Measurements from ENCODE around the gene RHEB. TPM values are rescaled to one million over a fixed set of nuclear protein-coding genes. Genes with fewer than 3 reads are reported as not detected.

The RHEB gene
- total and polyA plus RNA-seq, 2 donors (not counting 1 experiment from before 2014, with no cell fraction given) = 9.3 to 40.3 TPM

DNA sequence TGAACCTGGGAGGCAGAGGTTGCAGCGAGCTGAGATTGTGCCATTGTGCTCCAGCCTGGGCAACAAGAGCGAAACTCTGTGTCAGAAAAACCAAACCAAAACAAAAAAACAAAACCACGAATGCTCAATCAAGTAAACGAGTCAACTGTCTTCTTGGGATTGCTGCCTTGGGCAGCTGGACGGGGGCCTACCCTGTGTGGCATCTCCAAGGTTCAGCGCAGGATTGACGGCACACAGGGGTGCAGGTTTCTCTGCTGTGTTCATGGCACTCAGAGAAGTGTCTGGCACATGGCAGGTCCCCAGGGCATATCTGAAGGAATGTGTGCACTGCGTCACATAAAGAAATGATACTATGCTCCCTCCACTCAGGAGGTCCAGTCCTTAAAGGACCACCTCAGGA is 54.5 kb downstream of the RHEB start:
- TF ChIP-seq EZH2 (IDR thresholded peaks at IDR 0.05; ENCODE audit: borderline replicate concordance, insufficient read depth, low read depth, low read length, poor library complexity, severe bottlenecking) = no peak
- TF ChIP-seq, protein P1, sequence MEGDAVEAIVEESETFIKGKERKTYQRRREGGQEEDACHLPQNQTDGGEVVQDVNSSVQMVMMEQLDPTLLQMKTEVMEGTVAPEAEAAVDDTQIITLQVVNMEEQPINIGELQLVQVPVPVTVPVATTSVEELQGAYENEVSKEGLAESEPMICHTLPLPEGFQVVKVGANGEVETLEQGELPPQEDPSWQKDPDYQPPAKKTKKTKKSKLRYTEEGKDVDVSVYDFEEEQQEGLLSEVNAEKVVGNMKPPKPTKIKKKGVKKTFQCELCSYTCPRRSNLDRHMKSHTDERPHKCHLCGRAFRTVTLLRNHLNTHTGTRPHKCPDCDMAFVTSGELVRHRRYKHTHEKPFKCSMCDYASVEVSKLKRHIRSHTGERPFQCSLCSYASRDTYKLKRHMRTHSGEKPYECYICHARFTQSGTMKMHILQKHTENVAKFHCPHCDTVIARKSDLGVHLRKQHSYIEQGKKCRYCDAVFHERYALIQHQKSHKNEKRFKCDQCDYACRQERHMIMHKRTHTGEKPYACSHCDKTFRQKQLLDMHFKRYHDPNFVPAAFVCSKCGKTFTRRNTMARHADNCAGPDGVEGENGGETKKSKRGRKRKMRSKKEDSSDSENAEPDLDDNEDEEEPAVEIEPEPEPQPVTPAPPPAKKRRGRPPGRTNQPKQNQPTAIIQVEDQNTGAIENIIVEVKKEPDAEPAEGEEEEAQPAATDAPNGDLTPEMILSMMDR (IDR thresholded peaks at IDR 0.05) = no peak
- Histone ChIP-seq H3K27me3 (replicated peaks in 1 of 4; ENCODE audit: control extremely low read depth in 1 of 4, control insufficient read depth in 3 of 4, insufficient read depth in 4 of 4, low read length in 3 of 4) (peaks cover 0 to 4% (median 0%) of the 10 kb centered on the region in 4 experiments), H3K4me3 (ENCODE audit: control extremely low read depth in 1 of 5, extremely low read depth in 1 of 5, insufficient read depth in 1 of 5, low read depth in 2 of 5, low read length in 4 of 5) (no peak overlapping the region), H4K20me1 (ENCODE audit: control insufficient read depth, insufficient read depth, low read length, poor library complexity, severe bottlenecking) (peaks cover 10% of the 10 kb centered on the region), H3K4me1 (ENCODE audit: control insufficient read depth in 2 of 2, insufficient read depth in 2 of 2, low read length in 2 of 2) (no peaks in the 10 kb centered on the region), H3K27ac (ENCODE audit: low read length in 2 of 2) (no peak overlapping the region), H3K4me2 (replicated peaks; ENCODE audit: low read depth, low read length, poor library complexity, severe bottlenecking) (no peak overlapping the region), H3K9me3 (ENCODE audit: control extremely low read depth in 1 of 3, control insufficient read depth in 2 of 3, insufficient read depth in 1 of 3, low read length in 2 of 3) (peaks cover 0 to 38% (median 26%) of the 10 kb centered on the region in 3 donors), H3K79me2 (ENCODE audit: control insufficient read depth, insufficient read depth, low read length) (no peaks in the 10 kb centered on the region), H3K36me3 (replicated peaks in 1 of 2; ENCODE audit: control extremely low read depth in 1 of 2, control insufficient read depth in 1 of 2, extremely low read depth in 1 of 2, insufficient read depth in 2 of 2, low read length in 1 of 2) (peaks cover 0 to 42% of the 10 kb centered on the region in 2 experiments), H2AFZ (ENCODE audit: insufficient read depth, low read depth, low read length, poor library complexity, severe bottlenecking) (no peak overlapping the region), H3K9ac (ENCODE audit: low read length) (no peak overlapping the region)
- intact Hi-C loops (cut with micrococcal nuclease) = no loop called here
- ATAC-seq (ENCODE audit: low read depth) = no peak
- Mint-ChIP-seq H3K9me3 (ENCODE audit: insufficient read depth) (peaks cover 14% of the 10 kb centered on the region), H3K4me1 (no peaks in the 10 kb centered on the region), H3K4me3 (no peak overlapping the region), H3K27me3 (no peaks in the 10 kb centered on the region), H3K27ac (no peak overlapping the region)
- CTCF ChIA-PET = interaction anchor here (1.2 kb wide), 1 partner anchor 14 kb away, joined by 3 read pairs; no protein-coding TSS in a partner anchor
- POLR2A ChIA-PET = no interaction called here
- 96% methylated on average over 8 of the region's 8 CpGs for WGBS (ENCODE audit: insufficient coverage)
- DNase-seq = no peak

DNA sequence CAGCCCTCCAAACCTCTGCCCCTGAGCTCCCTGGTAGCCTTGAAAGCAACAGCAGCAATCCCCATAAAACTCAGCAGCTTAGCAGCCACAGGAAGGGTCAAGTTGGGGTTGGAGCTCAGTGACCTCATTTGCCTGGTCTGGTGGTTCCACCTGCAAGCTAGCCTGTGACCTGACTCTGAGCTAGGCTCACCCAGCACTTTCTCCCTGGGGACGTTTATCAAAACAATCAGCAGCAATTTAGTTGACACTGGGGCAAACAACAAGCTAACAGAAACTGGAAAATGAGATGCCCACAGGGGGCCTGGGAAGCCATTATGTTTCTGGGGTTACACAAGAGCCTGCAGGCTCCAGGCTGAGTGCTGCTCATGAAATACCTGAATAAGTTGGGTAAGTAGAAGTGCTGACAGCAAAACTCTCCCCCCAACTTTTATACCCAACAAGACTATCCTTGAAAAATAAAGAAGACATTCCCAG is 57.4 kb downstream of the RHEB start:
- Histone ChIP-seq H3K79me2 (ENCODE audit: control insufficient read depth, insufficient read depth, low read length) (no peaks in the 10 kb centered on the region), H4K20me1 (ENCODE audit: control insufficient read depth, insufficient read depth, low read length, poor library complexity, severe bottlenecking) (no peaks in the 10 kb centered on the region), H3K4me2 (replicated peaks; ENCODE audit: low read depth, low read length, poor library complexity, severe bottlenecking) (no peak overlapping the region), H3K4me3 (ENCODE audit: control extremely low read depth in 1 of 5, extremely low read depth in 1 of 5, insufficient read depth in 1 of 5, low read depth in 2 of 5, low read length in 4 of 5) (no peak overlapping the region), H3K36me3 (replicated peaks in 1 of 2; ENCODE audit: control extremely low read depth in 1 of 2, control insufficient read depth in 1 of 2, extremely low read depth in 1 of 2, insufficient read depth in 2 of 2, low read length in 1 of 2) (peaks cover 0 to 16% of the 10 kb centered on the region in 2 experiments), H3K27me3 (replicated peaks in 1 of 4; ENCODE audit: control extremely low read depth in 1 of 4, control insufficient read depth in 3 of 4, insufficient read depth in 4 of 4, low read length in 3 of 4) (peaks cover 0 to 8% (median 0%) of the 10 kb centered on the region in 4 experiments), H3K4me1 (ENCODE audit: control insufficient read depth in 2 of 2, insufficient read depth in 2 of 2, low read length in 2 of 2) (no peaks in the 10 kb centered on the region), H2AFZ (ENCODE audit: insufficient read depth, low read depth, low read length, poor library complexity, severe bottlenecking) (no peak overlapping the region), H3K9ac (ENCODE audit: low read length) (no peak overlapping the region), H3K27ac (ENCODE audit: low read length in 2 of 2) (no peak overlapping the region), H3K9me3 (ENCODE audit: control extremely low read depth in 1 of 3, control insufficient read depth in 2 of 3, insufficient read depth in 1 of 3, low read length in 2 of 3) (peaks cover 0 to 45% (median 26%) of the 10 kb centered on the region in 3 donors)
- Mint-ChIP-seq H3K27ac (no peak overlapping the region), H3K9me3 (ENCODE audit: insufficient read depth) (peaks cover 14% of the 10 kb centered on the region), H3K4me1 (no peaks in the 10 kb centered on the region), H3K4me3 (no peak overlapping the region), H3K27me3 (no peaks in the 10 kb centered on the region)
- DNase-seq = no peak
- TF ChIP-seq, protein P1 (IDR thresholded peaks at IDR 0.05) = no peak
- TF ChIP-seq EZH2 (IDR thresholded peaks at IDR 0.05; ENCODE audit: borderline replicate concordance, insufficient read depth, low read depth, low read length, poor library complexity, severe bottlenecking) = no peak
- ChIA-PET POLR2A (interaction anchor here (0.5 kb wide), 1 partner anchor 82 kb away, joined by 7 read pairs; no protein-coding TSS in a partner anchor), CTCF (interaction anchor here (2.2 kb wide), 1 partner anchor 14 kb away, joined by 11 read pairs; no protein-coding TSS in a partner anchor)
- ATAC-seq (ENCODE audit: low read depth) = no peak
- no CpG with 5 or more reads among the region's 1 CpG for WGBS (ENCODE audit: insufficient coverage)
- intact Hi-C loops (cut with micrococcal nuclease) = no loop called here
